Measurements from ENCODE around the gene ANKRD49.
A peak's percentile ranks its signal among the peaks of the same experiment; 100 is the strongest.

Gene ANKRD49

DNA sequence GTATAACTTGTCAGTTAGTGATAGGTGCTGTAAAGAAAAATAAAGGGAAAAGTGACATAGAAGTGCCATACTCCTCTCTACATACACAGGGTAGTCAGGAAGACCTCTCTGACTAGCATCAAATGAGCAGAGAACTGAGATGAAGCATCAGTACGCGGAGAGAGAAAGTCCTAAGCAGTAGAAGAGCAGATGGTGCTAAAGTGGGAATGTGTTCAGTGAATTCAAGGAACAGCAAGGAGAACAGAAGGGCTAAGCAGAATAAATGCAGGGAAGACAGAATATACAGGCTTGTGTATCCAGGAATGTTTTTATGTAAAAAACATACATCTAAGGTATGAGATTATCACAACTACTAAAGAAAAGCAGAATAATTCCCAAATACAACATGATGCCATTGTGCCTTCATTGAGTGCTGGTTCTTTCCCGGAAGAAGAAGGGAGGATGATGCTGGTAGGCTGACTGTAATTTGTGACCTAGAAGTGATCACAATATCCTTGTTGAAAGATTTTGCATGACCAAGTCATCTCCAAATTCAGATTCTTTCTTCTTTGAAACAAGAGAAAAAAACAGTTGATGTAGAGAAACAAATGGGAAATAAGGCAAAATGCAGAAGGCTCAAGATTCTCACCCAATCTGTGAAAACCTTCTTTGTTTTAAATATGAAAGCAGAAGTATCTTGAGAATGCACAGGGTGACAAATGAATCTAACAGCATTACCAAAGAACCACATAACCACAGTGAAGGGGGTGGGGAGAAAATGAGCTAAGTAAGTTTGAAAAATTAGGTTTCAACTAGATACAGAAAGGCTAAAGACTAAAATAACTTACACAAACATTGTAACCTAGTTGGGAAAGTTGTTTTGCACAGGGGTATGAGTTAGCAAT lies 20.6 kb upstream of the ANKRD49 start:
- no peak for TF ChIP-seq CTCF (IDR thresholded peaks at IDR 0.05; ENCODE audit: low read depth, low read length)
- H3K4me3 ChIP-seq (replicated peaks in 1 of 2; ENCODE audit: low read depth in 2 of 2, low read length in 2 of 2): no peak overlapping the region
- DNase-seq (ENCODE audit: low read depth in 2 of 2): no peak

GRCh38 chr11:94477624-94478023 lies 16.2 kb upstream of the ANKRD49 start:
- no peak for TF ChIP-seq CTCF (IDR thresholded peaks at IDR 0.05; ENCODE audit: low read depth, low read length)
- DNase-seq (ENCODE audit: low read depth in 2 of 2): no peak
- no peak overlapping the region for H3K4me3 ChIP-seq (replicated peaks in 1 of 2; ENCODE audit: low read depth in 2 of 2, low read length in 2 of 2)

GRCh38 chr11:94481342-94481741 lies 12.4 kb upstream of the ANKRD49 start:
- no peak for TF ChIP-seq CTCF (IDR thresholded peaks at IDR 0.05; ENCODE audit: low read depth, low read length)
- no peak overlapping the region for H3K4me3 ChIP-seq (replicated peaks in 1 of 2; ENCODE audit: low read depth in 2 of 2, low read length in 2 of 2)
- no peak for DNase-seq (ENCODE audit: low read depth in 2 of 2)

DNA sequence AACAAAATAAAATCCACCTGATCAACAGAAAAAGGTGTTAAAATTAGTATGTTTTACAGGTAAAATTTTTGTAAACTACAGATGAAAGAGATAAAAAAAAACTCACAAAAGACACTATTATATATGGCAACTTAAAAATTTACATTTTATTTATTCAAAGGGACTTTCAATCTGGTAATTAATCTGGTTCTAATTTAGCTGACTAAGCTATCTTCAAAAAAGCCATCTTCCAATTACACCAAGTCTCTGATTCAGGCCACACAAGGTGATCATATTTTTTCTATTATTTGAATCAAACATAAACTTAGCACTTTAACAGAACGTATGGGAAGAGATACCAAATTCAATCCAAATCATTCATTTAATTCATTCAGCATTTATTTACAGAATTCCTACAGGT lies 7.7 kb upstream of the ANKRD49 start:
- no peak for TF ChIP-seq CTCF (IDR thresholded peaks at IDR 0.05; ENCODE audit: low read depth, low read length)
- H3K4me3 ChIP-seq (replicated peaks in 1 of 2; ENCODE audit: low read depth in 2 of 2, low read length in 2 of 2): no peak overlapping the region
- DNase-seq (ENCODE audit: low read depth in 2 of 2): no peak

DNA sequence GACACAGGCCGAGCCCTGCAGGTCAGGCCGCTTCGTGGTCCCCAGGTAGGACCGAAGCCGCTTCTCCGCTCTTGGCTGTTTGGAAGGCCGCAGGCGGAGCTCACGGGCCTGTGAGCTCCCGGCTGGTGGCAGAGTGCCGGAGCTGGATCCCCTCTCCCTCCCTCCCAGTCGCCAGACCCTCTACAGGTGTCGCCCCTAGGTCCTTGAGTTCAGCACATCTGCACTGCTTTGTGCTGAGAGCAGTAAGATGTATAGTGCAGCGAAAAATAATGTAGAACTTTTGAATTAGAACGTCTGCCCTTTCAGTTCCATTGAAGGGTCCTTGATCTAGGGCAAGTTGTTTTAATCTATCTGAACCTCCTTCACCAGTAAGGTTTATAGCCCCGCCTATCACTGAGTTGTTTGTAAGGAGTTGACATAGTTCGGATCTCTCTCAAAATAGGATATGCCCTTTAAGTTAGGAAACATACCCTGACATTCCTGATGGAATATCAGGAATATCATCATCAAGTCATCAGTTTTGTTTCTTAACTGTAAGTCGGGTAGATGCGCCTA lies 419 bp downstream of the ANKRD49 start:
- H3K4me3 ChIP-seq (replicated peaks in 1 of 2; ENCODE audit: low read depth in 2 of 2, low read length in 2 of 2): peak overlapping the region; percentile 88 to 93
- no peak for TF ChIP-seq CTCF (IDR thresholded peaks at IDR 0.05; ENCODE audit: low read depth, low read length)
- peak; percentile 10 to 28 for DNase-seq (ENCODE audit: low read depth in 2 of 2)

- no peak overlapping the region for H3K4me3 ChIP-seq (replicated peaks in 1 of 2; ENCODE audit: low read depth in 2 of 2, low read length in 2 of 2)
- TF ChIP-seq CTCF (IDR thresholded peaks at IDR 0.05; ENCODE audit: low read depth, low read length): no peak
- no peak for DNase-seq (ENCODE audit: low read depth in 2 of 2)
Measured at GRCh38 chr11:94500181-94500580, 6.4 kb downstream of the ANKRD49 start.
